K562 (cell line): Measurements from ENCODE around the gene GPR15LG. TPM values are rescaled to one million over a fixed set of nuclear protein-coding genes. Genes with fewer than 3 reads are reported as not detected.

Experiments
- ATAC-seq: fragments of 200-7000 bp; cut with Tn5 transposase; 3 replicates; pipeline ENCODE4 v1.9.1; 2020; ENCODE audit warnings: moderate library complexity
- BruUV-seq: library from RNA; stranded (reverse); fragments of 400-500 nt; replicated peaks from 2 replicates; lab custom pipeline; 2021; lab: Mats Ljungman, UMichigan
- CTCF ChIA-PET: fragments of 300-600 bp; formaldehyde crosslinking; extraction: SDS; loops from one replicate; lab custom pipeline; 2021; ENCODE audit warnings: low intra/inter-chr PET ratio; lab: Yijun Ruan, JAX
- POLR2A ChIA-PET: fragments of 300-600, 350-650 bp; sonication (Branson Sonifier 250); formaldehyde crosslinking; extraction: SDS; loops from one replicate; lab custom pipeline; 2021; ENCODE audit warnings: antibody characterized with exemption, inconsistent platforms; lab: Yijun Ruan, JAX
- DNase-seq, 4 experiments: peaks; one replicate each; pipeline versions ENCODE4 v3.0.0 to v3.0.0-alpha.2; 2011 to 2018; ENCODE audit warnings: low spot score in 3 of 4, mixed read lengths in 3 of 4; ENCODE audit errors: extremely low read depth in 1 of 4
- FAIRE-seq: peaks from 2 replicates; lab custom pipeline; 2011; peaks lifted over from hg19 to GRCh38; lab: Jason Lieb, UNC
- H2AFZ ChIP-seq: 2 replicates; pipeline ENCODE4 v1.6.0; 2011; ENCODE audit warnings: low read depth, low read length, control low read depth, inconsistent platforms
- H3K27ac ChIP-seq: fragments of 200-600 bp; 3 replicates; pipeline ENCODE4 v1.8.0; 2011; ENCODE audit warnings: low read depth, mild to moderate bottlenecking, control low read depth, inconsistent platforms, low read length, moderate library complexity, mixed read lengths; ENCODE audit errors: extremely low read depth
- H3K27me3 ChIP-seq, 2 experiments: fragments of 300-600 bp in 1 of 2; 2 replicates in 1 of 2; 3 replicates in 1 of 2; pipeline versions ENCODE4 v1.6.0 to v1.8.0; 2011; ENCODE audit warnings: inconsistent platforms in 2 of 2, low read length in 2 of 2, mild to moderate bottlenecking in 1 of 2, mixed read lengths in 1 of 2, moderate library complexity in 1 of 2; ENCODE audit not compliant: control insufficient read depth in 2 of 2, insufficient read depth in 2 of 2
- H3K36me3 ChIP-seq: fragments of 300-600 bp; 3 replicates; pipeline ENCODE4 v1.8.0; 2011; ENCODE audit warnings: mild to moderate bottlenecking, low read length, inconsistent platforms; ENCODE audit not compliant: control insufficient read depth, insufficient read depth
- H3K4me1 ChIP-seq, 2 experiments: fragments of 200-600 bp in 1 of 2; replicated peaks in 1 of 2; 2 replicates in 1 of 2; 3 replicates in 1 of 2; pipeline versions ENCODE4 v1.5.1 to v1.8.0; 2011; ENCODE audit warnings: inconsistent platforms in 2 of 2, low read length in 2 of 2, mild to moderate bottlenecking in 1 of 2, mixed read lengths in 1 of 2, moderate library complexity in 1 of 2; ENCODE audit not compliant: control insufficient read depth in 2 of 2, insufficient read depth in 2 of 2
- H3K4me2 ChIP-seq: 2 replicates; pipeline ENCODE4 v1.6.1; 2011; ENCODE audit warnings: low read length, control low read depth, inconsistent platforms, mixed read lengths; ENCODE audit not compliant: insufficient read depth
- H3K4me3 ChIP-seq: fragments of 200-600 bp; sonication (generic), shearing (Covaris generic); 2 replicates; pipeline ENCODE4 v1.5.1; 2016; ENCODE audit warnings: control low read depth, inconsistent platforms
- H3K79me2 ChIP-seq: fragments of 200-600 bp; 3 replicates; pipeline ENCODE4 v1.8.0; 2011; ENCODE audit warnings: low read length, inconsistent platforms; ENCODE audit not compliant: control insufficient read depth, insufficient read depth
- H3K9ac ChIP-seq, 2 experiments: 2 replicates each; pipeline versions ENCODE4 v1.6.0 to v1.6.1; 2011; ENCODE audit warnings: low read depth in 2 of 2, low read length in 2 of 2, control low read depth in 1 of 2, inconsistent platforms in 1 of 2, mild to moderate bottlenecking in 1 of 2, mixed read lengths in 1 of 2; ENCODE audit not compliant: insufficient read depth in 1 of 2
- H3K9me1 ChIP-seq: one replicate; pipeline ENCODE4 v1.6.0; 2011; ENCODE audit warnings: inconsistent platforms, mild to moderate bottlenecking, low read length, moderate library complexity; ENCODE audit not compliant: control insufficient read depth, insufficient read depth
- H3K9me3 ChIP-seq: replicated peaks from 2 replicates; pipeline ENCODE4 v1.5.1; 2011; ENCODE audit warnings: low read depth, low read length, inconsistent platforms; ENCODE audit not compliant: control insufficient read depth, insufficient read depth
- H4K20me1 ChIP-seq: replicated peaks from 2 replicates; pipeline ENCODE4 v1.6.1; 2011; ENCODE audit warnings: low read length, inconsistent platforms, mixed read lengths; ENCODE audit not compliant: control insufficient read depth, insufficient read depth
- BRD9 ChIP-seq: fragments of 450-650 bp; IDR thresholded peaks from 2 replicates; pipeline ENCODE4 v1.6.1; 2018; ENCODE audit warnings: low read depth; ENCODE audit not compliant: partially characterized antibody
- CBX2 ChIP-seq: fragments of 200-600 bp; sonication (generic); IDR thresholded peaks from one replicate; pipeline ENCODE4 v1.6.1; 2012; ENCODE audit warnings: mild to moderate bottlenecking, low read length, inconsistent platforms; ENCODE audit not compliant: insufficient read depth, poor library complexity, severe bottlenecking
- CHCHD3 ChIP-seq: fragments of 250-450 bp; sonication (Bioruptor Pico); IDR thresholded peaks from 2 replicates; pipeline ENCODE4 v2.1.2; 2022; ENCODE audit warnings: mild to moderate bottlenecking
- CHD2 ChIP-seq: IDR thresholded peaks from 2 replicates; pipeline ENCODE4 v1.6.1; 2011; ENCODE audit warnings: low read depth, low read length
- DIDO1 ChIP-seq: fragments of 450-650 bp; IDR thresholded peaks from 2 replicates; pipeline ENCODE4 v1.6.1; 2016; ENCODE audit warnings: low read depth, missing biosample characterization, missing genetic modification characterization
- HNRNPL ChIP-seq: fragments of 200-400 bp; formaldehyde crosslinking; IDR thresholded peaks from 2 replicates; pipeline ENCODE4 v1.6.1; 2017; ENCODE audit warnings: low read depth, mild to moderate bottlenecking, low read length
- JUN ChIP-seq, 2 experiments: sonication (generic) in 1 of 2; formaldehyde crosslinking in 1 of 2; IDR thresholded peaks; 2 replicates each; pipeline versions ENCODE4 v1.6.1 to v1.8.0; 2012 to 2022; ENCODE audit warnings: borderline replicate concordance in 2 of 2, mild to moderate bottlenecking in 2 of 2, improper control_type of control experiment in 1 of 2, low read depth in 1 of 2, low read length in 1 of 2, missing genetic modification reagents in 1 of 2
- POLR2A ChIP-seq: fragments of 450-650 bp; conservative IDR thresholded peaks from 2 replicates; pipeline ENCODE4 v1.6.1; 2016
- SMARCA4 ChIP-seq: fragments of 450-650 bp; IDR thresholded peaks from 2 replicates; pipeline ENCODE4 v1.6.1; 2016
- SRF ChIP-seq, 2 experiments: fragments of 250-450, 450-650 bp in 1 of 2; sonication (Bioruptor Pico) in 1 of 2; sonication (generic) in 1 of 2; formaldehyde crosslinking; IDR thresholded peaks; 2 replicates each; pipeline versions ENCODE4 v1.5.0 to v1.5.1; 2020 to 2022; ENCODE audit warnings: mild to moderate bottlenecking in 1 of 2, missing genetic modification reagents in 1 of 2
- TGIF2 ChIP-seq: sonication (generic); formaldehyde crosslinking; IDR thresholded peaks from 2 replicates; pipeline ENCODE4 v1.8.1; 2022; ENCODE audit warnings: mild to moderate bottlenecking, missing genetic modification reagents, moderate library complexity
- ZNF143 ChIP-seq: sonication (generic); formaldehyde crosslinking; IDR thresholded peaks from 2 replicates; pipeline ENCODE4 v1.9.0; 2022; ENCODE audit warnings: mild to moderate bottlenecking, missing genetic modification reagents
- ZNF583 ChIP-seq: fragments of 250-450 bp; sonication (Bioruptor Pico); IDR thresholded peaks from 2 replicates; pipeline ENCODE4 v1.4.0; 2020
- WGBS: fragments of 100-300 bp; shearing (Covaris generic); methylation state at CpG from one replicate; pipeline ENCODE4 v1.1.6; 2016; ENCODE audit warnings: low coverage, mixed read lengths; ENCODE audit not compliant: insufficient coverage; ENCODE audit errors: missing lambda C conversion rate; 5-methylcytosine and 5-hydroxymethylcytosine counted together
- in situ Hi-C: fragments of 300-500 bp; cut with MboI; formaldehyde crosslinking; loops from 4 replicates; pipeline ENCODE4 v1.15.0; 2018; ENCODE audit warnings: inconsistent platforms, mixed read lengths
- intact Hi-C: fragments of 100-400 bp; cut with micrococcal nuclease; formaldehyde crosslinking; loops from 2 replicates; pipeline ENCODE4 v1.14.2; 2022
- polyA plus RNA-seq, 8 experiments: library from polyadenylated mRNA; depleted of rRNA in 4 of 8; stranded (reverse) in 5 of 8; unstranded in 3 of 8; fragments of >200 nt; fragmentation: Nextera tagmentation in 2 of 8; fragmentation: Illumina TruSeq in 1 of 8; extraction: Ambion mirVana in 2 of 8; extraction: Trizol in 1 of 8; gene quantifications; 2 replicates each; pipeline versions ENCODE4 v1.2.1 to v1.2.3, GENCODE V29; 2011 to 2014; ENCODE audit warnings: inconsistent platforms in 1 of 8, missing spikeins in 1 of 8
- total RNA-seq, 7 experiments: library from RNA; depleted of rRNA in 6 of 7; stranded (reverse); fragments of >200 nt in 6 of 7; fragmentation: Illumina TruSeq in 2 of 7; extraction: Trizol in 2 of 7; gene quantifications; 2 replicates each; pipeline versions ENCODE4 v1.2.1 to v1.2.3, GENCODE V29; 2011 to 2021; ENCODE audit warnings: low replicate concordance in 1 of 7
- TF ChIP-seq, protein P1 (sequence below): fragments of 250-450 bp; sonication (Bioruptor Pico); IDR thresholded peaks from 2 replicates; pipeline ENCODE4 v1.9.0; 2021; ENCODE audit warnings: mild to moderate bottlenecking

The GPR15LG gene
- total and polyA plus RNA-seq, 9 of the 15 experiments (the other 6 are each of a cell fraction or from before 2014, with no cell fraction given), result 0.51 TPM; not detected in 8

DNA sequence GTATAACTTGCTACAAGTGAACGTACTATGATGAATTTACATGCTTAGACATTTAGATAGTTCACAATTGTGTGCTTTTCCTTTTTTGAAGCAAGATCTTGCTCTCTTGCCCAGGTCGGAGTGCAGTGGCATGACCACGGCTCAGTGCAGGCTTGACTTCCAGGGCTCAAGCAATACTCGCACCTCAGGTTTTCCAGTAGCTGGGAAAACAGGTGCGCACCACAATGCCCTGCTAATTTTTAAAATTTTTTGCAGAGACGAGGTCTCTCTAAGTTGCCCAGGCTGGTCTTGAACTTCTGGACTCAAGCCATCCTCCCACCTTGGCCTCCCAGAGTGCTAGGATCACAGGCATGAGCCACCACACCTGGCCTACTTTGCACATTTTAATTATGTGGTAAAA lies 1.8 kb downstream of the GPR15LG start (continued):
- no peak for TF ChIP-seq ZNF143
- TF ChIP-seq POLR2A, result no peak
- no peak for TF ChIP-seq BRD9
- TF ChIP-seq JUN (IDR thresholded peaks at IDR 0.05; ENCODE audit: borderline replicate concordance, low read depth, low read length), result no peak
- TF ChIP-seq JUN (CRISPR knock-in tag; IDR thresholded peaks at IDR 0.05; ENCODE audit: borderline replicate concordance), result no peak
- no peak for TF ChIP-seq DIDO1
- no peak for TF ChIP-seq CHCHD3 (CRISPR knock-in tag)
- TF ChIP-seq, all 486 proteins: peak for 0

DNA sequence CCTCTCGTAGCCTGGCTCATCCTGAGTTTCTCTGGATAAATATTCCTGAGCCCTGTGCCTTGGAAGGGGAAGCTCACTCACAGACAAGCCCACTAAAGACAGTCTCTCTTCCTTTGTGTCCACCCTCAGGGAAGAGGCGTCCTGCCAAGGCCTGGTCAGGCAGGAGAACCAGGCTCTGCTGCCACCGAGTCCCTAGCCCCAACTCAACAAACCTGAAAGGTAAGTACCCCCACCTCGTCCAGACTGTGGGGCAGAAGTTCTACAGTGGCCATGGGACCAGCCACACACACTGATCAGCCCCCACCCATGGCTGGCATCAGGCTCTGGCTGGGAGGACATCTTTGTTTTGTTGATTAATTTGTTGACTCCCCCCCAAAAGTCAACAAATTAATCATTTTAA lies 2.8 kb downstream of the GPR15LG start:
- intact Hi-C loops, result no loop called here
- Histone ChIP-seq H3K36me3 (no peaks in the 10 kb centered on the region), H3K4me1 (no peaks in the 10 kb centered on the region; a peak in 1 of 5 replicates), H3K9ac (no peak overlapping the region), H3K9me1 (no peaks in the 10 kb centered on the region), H3K79me2 (no peaks in the 10 kb centered on the region), H4K20me1 (no peaks in the 10 kb centered on the region; the same call in 1 of the 2 replicates), H2AFZ (no peak overlapping the region), H3K4me3 (no peak overlapping the region), H3K27me3 (peaks cover 26 to 33% of the 10 kb centered on the region in 2 experiments; a peak in 4 of 5 replicates), H3K27ac (no peak overlapping the region), H3K9me3 (no peaks in the 10 kb centered on the region), H3K4me2 (no peak overlapping the region)
- in situ Hi-C loops, result no loop called here
- no TSS peak for BruUV-seq
- FAIRE-seq (no peak), DNase-seq (no peak), ATAC-seq (no peak)
- ChIA-PET POLR2A (no interaction called here), CTCF (no interaction called here)
- no peak for TF ChIP-seq SRF (CRISPR knock-in tag; IDR thresholded peaks at IDR 0.05)
- no peak for TF ChIP-seq CHD2
- no peak for TF ChIP-seq CBX2
- TF ChIP-seq TGIF2 (CRISPR knock-in tag), result no peak
- no peak for TF ChIP-seq SMARCA4
- no peak for TF ChIP-seq HNRNPL
- no peak for TF ChIP-seq ZNF583 (CRISPR knock-in tag)
- TF ChIP-seq, protein P1, sequence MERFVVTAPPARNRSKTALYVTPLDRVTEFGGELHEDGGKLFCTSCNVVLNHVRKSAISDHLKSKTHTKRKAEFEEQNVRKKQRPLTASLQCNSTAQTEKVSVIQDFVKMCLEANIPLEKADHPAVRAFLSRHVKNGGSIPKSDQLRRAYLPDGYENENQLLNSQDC (CRISPR knock-in tag), result no peak
- WGBS, result 0% methylated on average over 4 of the region's 4 CpGs
